Trophoblast cell (in vitro differentiated cells and primary cell): ENCODE results near the gene ZNF579.

Experiments
- DNase-seq, 2 donors: peaks; one replicate each; pipeline ENCODE4 v3.0.0-alpha.2; 2016
- H2AFZ ChIP-seq: 2 replicates; pipeline ENCODE4 v1.6.1; 2013; ENCODE audit warnings: low read length, moderate library complexity, mild to moderate bottlenecking; ENCODE audit not compliant: insufficient read depth, poor library complexity
- H2AK5ac ChIP-seq: 2 replicates; pipeline ENCODE4 v1.6.1; 2013; ENCODE audit warnings: mild to moderate bottlenecking, low read length
- H2BK120ac ChIP-seq: 2 replicates; pipeline ENCODE4 v1.6.1; 2013; ENCODE audit warnings: low read length, mild to moderate bottlenecking, moderate library complexity; ENCODE audit not compliant: insufficient read depth, poor library complexity
- H2BK12ac ChIP-seq: 2 replicates; pipeline ENCODE4 v1.6.1; 2013; ENCODE audit warnings: mild to moderate bottlenecking, low read length, moderate library complexity
- H2BK5ac ChIP-seq: 2 replicates; pipeline ENCODE4 v1.6.1; 2013; ENCODE audit warnings: low read length, low read depth, moderate library complexity, mild to moderate bottlenecking; ENCODE audit not compliant: poor library complexity
- H3K14ac ChIP-seq: 2 replicates; pipeline ENCODE4 v1.6.1; 2013; ENCODE audit warnings: mild to moderate bottlenecking, low read length
- H3K18ac ChIP-seq: 2 replicates; pipeline ENCODE4 v1.6.1; 2013; ENCODE audit warnings: mild to moderate bottlenecking, low read length
- H3K23ac ChIP-seq: 2 replicates; pipeline ENCODE4 v1.6.1; 2013; ENCODE audit warnings: low read length
- H3K27ac ChIP-seq: 2 replicates; pipeline ENCODE4 v1.5.1; 2013; ENCODE audit warnings: low read depth, mild to moderate bottlenecking, inconsistent platforms, low read length, moderate library complexity
- H3K27me3 ChIP-seq: 2 replicates; pipeline ENCODE4 v1.6.1; 2013; ENCODE audit warnings: inconsistent platforms, mild to moderate bottlenecking, low read length, moderate library complexity; ENCODE audit not compliant: insufficient read depth
- H3K36me3 ChIP-seq, 2 experiments: 1 replicate in 1 of 2; 2 replicates in 1 of 2; pipeline ENCODE4 v1.6.1; 2013; ENCODE audit warnings: low read length in 2 of 2, mild to moderate bottlenecking in 2 of 2, moderate library complexity in 1 of 2; ENCODE audit not compliant: insufficient read depth in 2 of 2, control insufficient read depth in 1 of 2
- H3K4ac ChIP-seq: 2 replicates; pipeline ENCODE4 v1.6.1; 2013; ENCODE audit warnings: low read depth, mild to moderate bottlenecking, low read length, moderate library complexity
- H3K4me1 ChIP-seq, 2 experiments: 1 replicate in 1 of 2; 2 replicates in 1 of 2; pipeline ENCODE4 v1.6.1; 2013; ENCODE audit warnings: low read length in 2 of 2, mild to moderate bottlenecking in 2 of 2, moderate library complexity in 1 of 2; ENCODE audit not compliant: insufficient read depth in 2 of 2, control insufficient read depth in 1 of 2
- H3K4me2 ChIP-seq: 2 replicates; pipeline ENCODE4 v1.6.1; 2013; ENCODE audit warnings: inconsistent platforms, mild to moderate bottlenecking, low read length, moderate library complexity
- H3K4me3 ChIP-seq: 2 replicates; pipeline ENCODE4 v1.5.1; 2013; ENCODE audit warnings: mild to moderate bottlenecking, low read depth, low read length, inconsistent platforms
- H3K79me1 ChIP-seq: one replicate; pipeline ENCODE4 v1.6.1; 2013; ENCODE audit warnings: low read length
- H3K79me2 ChIP-seq: 2 replicates; pipeline ENCODE4 v1.6.1; 2013; ENCODE audit warnings: low read length, mild to moderate bottlenecking; ENCODE audit not compliant: control insufficient read depth, insufficient read depth, poor library complexity
- H3K9ac ChIP-seq: 2 replicates; pipeline ENCODE4 v1.6.1; 2013; ENCODE audit warnings: mild to moderate bottlenecking, low read length
- H3K9me3 ChIP-seq: 2 replicates; pipeline ENCODE4 v1.6.1; 2013; ENCODE audit warnings: low read depth, mild to moderate bottlenecking, control low read depth, inconsistent platforms, low read length; ENCODE audit not compliant: insufficient read depth
- H4K12ac ChIP-seq: 2 replicates; pipeline ENCODE4 v1.6.1; 2013; ENCODE audit warnings: low read depth, mild to moderate bottlenecking, low read length, moderate library complexity
- H4K8ac ChIP-seq: 2 replicates; pipeline ENCODE4 v1.6.1; 2013; ENCODE audit warnings: low read depth, mild to moderate bottlenecking, low read length, moderate library complexity
- H4K91ac ChIP-seq: one replicate; pipeline ENCODE4 v1.6.1; 2013; ENCODE audit warnings: low read depth, mild to moderate bottlenecking, low read length, moderate library complexity
- WGBS: extraction: QIAGEN DNeasy Blood & Tissue Kit; methylation state at CpG from one replicate; pipeline ENCODE4 v1.1.7; 2013; ENCODE audit warnings: missing lambda C conversion rate; ENCODE audit not compliant: insufficient read length, insufficient coverage; ENCODE audit errors: extremely low coverage; 5-methylcytosine and 5-hydroxymethylcytosine counted together

The ZNF579 gene

DNA sequence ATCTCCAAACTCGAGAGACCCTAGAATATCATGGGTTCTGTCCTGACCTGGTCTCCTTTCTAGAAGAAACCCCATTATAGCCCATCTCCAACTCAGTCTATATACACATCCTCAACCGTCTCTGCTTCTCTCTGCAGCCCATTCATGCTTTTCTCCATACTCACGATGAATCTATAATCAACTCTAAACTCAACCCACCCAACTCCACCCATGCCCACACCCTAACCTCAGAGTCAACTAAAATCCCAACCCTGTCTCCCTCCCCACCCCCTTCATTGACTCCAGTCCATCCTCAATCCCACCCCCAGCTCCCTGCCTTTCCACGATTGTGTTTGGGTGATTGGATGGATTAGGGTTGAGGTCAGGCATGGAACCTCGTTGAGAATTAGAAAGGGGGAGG, 37.1 kb downstream of the ZNF579 start:
- Histone ChIP-seq H2AFZ (no peak overlapping the region), H2AK5ac (no peak overlapping the region), H3K14ac (no peak overlapping the region), H4K12ac (no peak overlapping the region), H3K27ac (no peak overlapping the region), H3K4me1 (peaks cover 0 to 3% of the 10 kb centered on the region in 2 experiments), H3K9me3 (peaks cover 2% of the 10 kb centered on the region), H2BK5ac (no peak overlapping the region), H2BK12ac (no peak overlapping the region), H3K4me3 (no peak overlapping the region), H3K4ac (no peak overlapping the region), H3K79me2 (no peaks in the 10 kb centered on the region), H3K9ac (no peak overlapping the region), H3K27me3 (no peaks in the 10 kb centered on the region), H3K36me3 (no peaks in the 10 kb centered on the region), H3K79me1 (no peaks in the 10 kb centered on the region), H4K8ac (no peak overlapping the region), H3K23ac (no peak overlapping the region), H3K18ac (no peak overlapping the region), H3K4me2 (no peak overlapping the region), H4K91ac (no peak overlapping the region), H2BK120ac (no peak overlapping the region)
- DNase-seq, result no peak
- 95% methylated on average over 2 of the region's 5 CpGs for WGBS

DNA sequence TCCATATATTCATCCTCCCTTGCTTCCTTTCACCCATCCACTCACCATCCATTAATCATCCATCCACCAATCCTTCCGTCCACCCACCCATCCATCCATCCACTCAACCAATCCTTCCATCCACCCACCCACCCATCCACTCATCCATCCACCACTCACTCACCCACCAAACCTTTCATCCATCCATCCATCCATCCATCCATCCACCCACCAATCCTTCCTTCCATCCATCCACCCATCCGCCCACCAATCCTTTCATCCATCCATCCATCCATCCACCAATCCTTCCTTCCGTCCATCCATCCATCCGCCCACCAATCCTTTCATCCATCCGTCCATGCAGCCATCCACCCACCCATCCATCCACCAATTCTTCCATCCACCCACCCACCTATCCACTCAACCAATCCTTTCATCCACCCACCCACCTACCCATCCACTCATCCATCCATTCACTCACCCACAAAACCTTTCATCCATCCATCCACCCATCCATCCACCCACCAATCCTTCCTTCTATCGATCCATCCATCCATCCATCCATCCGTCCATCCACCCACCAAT, 38.3 kb downstream of the ZNF579 start:
- H3K36me3 ChIP-seq, result no peaks in the 10 kb centered on the region
- H2AFZ ChIP-seq, result no peak overlapping the region
- no peak overlapping the region for H2BK120ac ChIP-seq
- no peaks in the 10 kb centered on the region for H3K79me1 ChIP-seq
- H3K27me3 ChIP-seq, result no peaks in the 10 kb centered on the region
- H2BK5ac ChIP-seq, result no peak overlapping the region
- no peak overlapping the region for H3K23ac ChIP-seq
- H3K4me2 ChIP-seq, result no peak overlapping the region
- no peak for DNase-seq
- no peak overlapping the region for H3K4me3 ChIP-seq
- no peaks in the 10 kb centered on the region for H3K79me2 ChIP-seq
- H3K4ac ChIP-seq, result no peak overlapping the region
- H4K8ac ChIP-seq, result no peak overlapping the region
- WGBS, result over 99% methylated on average over 7 of the region's 7 CpGs
- no peak overlapping the region for H4K12ac ChIP-seq
- peaks cover 2% of the 10 kb centered on the region for H3K9me3 ChIP-seq
- no peak overlapping the region for H3K14ac ChIP-seq
- H3K27ac ChIP-seq, result no peak overlapping the region
- H4K91ac ChIP-seq, result no peak overlapping the region
- H3K18ac ChIP-seq, result no peak overlapping the region
- H3K4me1 ChIP-seq, result peaks cover 0 to 4% of the 10 kb centered on the region in 2 experiments
- no peak overlapping the region for H2AK5ac ChIP-seq
- H2BK12ac ChIP-seq, result no peak overlapping the region
- no peak overlapping the region for H3K9ac ChIP-seq

DNA sequence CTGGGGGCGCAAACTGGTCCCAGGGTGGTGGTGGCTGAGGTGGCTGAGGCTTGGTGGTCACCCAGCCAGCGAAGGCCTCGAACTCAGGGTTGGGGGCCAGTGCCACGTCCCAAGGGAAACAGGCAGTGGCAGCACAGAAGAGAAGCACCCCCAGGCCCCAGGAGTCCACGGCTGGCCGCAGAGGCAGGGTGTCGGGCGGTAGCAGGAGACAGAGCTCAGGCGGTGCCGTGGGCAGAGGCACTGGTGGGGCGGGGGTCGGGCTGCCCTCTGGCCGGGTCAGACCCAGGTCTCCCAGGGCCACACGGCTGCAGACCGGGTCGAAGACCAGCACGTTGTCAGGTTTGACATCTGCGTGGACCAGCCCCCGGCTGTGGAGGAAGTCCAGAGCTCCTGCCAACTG, 39.6 kb downstream of the ZNF579 start:
- Histone ChIP-seq H2BK120ac (no peak overlapping the region), H3K4ac (no peak overlapping the region), H3K79me2 (no peaks in the 10 kb centered on the region), H3K27me3 (no peaks in the 10 kb centered on the region), H3K4me3 (no peak overlapping the region), H4K91ac (no peak overlapping the region), H2AFZ (no peak overlapping the region), H4K12ac (no peak overlapping the region), H2BK12ac (no peak overlapping the region), H4K8ac (no peak overlapping the region), H2AK5ac (no peak overlapping the region), H3K14ac (no peak overlapping the region), H3K23ac (no peak overlapping the region), H3K79me1 (peaks cover 2% of the 10 kb centered on the region), H2BK5ac (no peak overlapping the region), H3K18ac (no peak overlapping the region), H3K4me1 (peaks cover 4 to 5% of the 10 kb centered on the region in 2 experiments), H3K4me2 (no peak overlapping the region), H3K9ac (no peak overlapping the region), H3K27ac (no peak overlapping the region), H3K36me3 (no peaks in the 10 kb centered on the region), H3K9me3 (peaks cover 2% of the 10 kb centered on the region)
- DNase-seq, result no peak
- no CpG with 5 or more reads among the region's 19 CpGs for WGBS

DNA sequence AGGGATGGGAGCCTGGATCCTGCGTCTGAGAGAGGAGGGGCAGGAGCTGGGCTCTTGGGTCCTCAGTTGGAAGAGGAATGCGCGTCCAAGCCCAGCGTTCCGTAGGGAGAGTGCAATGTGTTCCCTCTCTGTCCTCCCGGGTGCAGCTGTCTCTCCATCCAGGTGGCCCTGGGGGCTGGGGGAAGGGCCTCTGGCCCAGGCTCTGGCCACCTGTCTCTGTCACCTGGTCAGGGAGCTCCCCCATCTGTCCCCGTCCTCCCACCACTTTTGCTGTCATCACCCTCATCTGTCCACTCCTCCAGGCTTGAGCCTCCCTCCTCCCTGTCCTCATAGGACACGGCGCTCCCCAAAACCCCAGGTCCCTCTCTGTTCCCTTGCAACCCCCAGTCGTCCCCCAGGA, 40.0 kb downstream of the ZNF579 start:
- Histone ChIP-seq H2AK5ac (no peak overlapping the region), H3K36me3 (no peaks in the 10 kb centered on the region), H3K23ac (no peak overlapping the region), H3K14ac (no peak overlapping the region), H3K4ac (no peak overlapping the region), H3K4me1 (peaks cover 4 to 5% of the 10 kb centered on the region in 2 experiments), H3K9ac (no peak overlapping the region), H4K12ac (no peak overlapping the region), H3K4me2 (no peak overlapping the region), H3K79me2 (no peaks in the 10 kb centered on the region), H3K18ac (no peak overlapping the region), H2AFZ (no peak overlapping the region), H4K91ac (no peak overlapping the region), H3K27ac (no peak overlapping the region), H3K79me1 (peaks cover 2% of the 10 kb centered on the region), H2BK5ac (no peak overlapping the region), H2BK120ac (no peak overlapping the region), H3K27me3 (no peaks in the 10 kb centered on the region), H3K4me3 (no peak overlapping the region), H2BK12ac (no peak overlapping the region), H4K8ac (no peak overlapping the region), H3K9me3 (peaks cover 2% of the 10 kb centered on the region)
- no peak for DNase-seq
- no CpG with 5 or more reads among the region's 10 CpGs for WGBS
